Measurements from ENCODE around the gene HOMER3.
A peak's percentile ranks its signal among the peaks of the same experiment; 100 is the strongest.

HOMER3 gene

DNA sequence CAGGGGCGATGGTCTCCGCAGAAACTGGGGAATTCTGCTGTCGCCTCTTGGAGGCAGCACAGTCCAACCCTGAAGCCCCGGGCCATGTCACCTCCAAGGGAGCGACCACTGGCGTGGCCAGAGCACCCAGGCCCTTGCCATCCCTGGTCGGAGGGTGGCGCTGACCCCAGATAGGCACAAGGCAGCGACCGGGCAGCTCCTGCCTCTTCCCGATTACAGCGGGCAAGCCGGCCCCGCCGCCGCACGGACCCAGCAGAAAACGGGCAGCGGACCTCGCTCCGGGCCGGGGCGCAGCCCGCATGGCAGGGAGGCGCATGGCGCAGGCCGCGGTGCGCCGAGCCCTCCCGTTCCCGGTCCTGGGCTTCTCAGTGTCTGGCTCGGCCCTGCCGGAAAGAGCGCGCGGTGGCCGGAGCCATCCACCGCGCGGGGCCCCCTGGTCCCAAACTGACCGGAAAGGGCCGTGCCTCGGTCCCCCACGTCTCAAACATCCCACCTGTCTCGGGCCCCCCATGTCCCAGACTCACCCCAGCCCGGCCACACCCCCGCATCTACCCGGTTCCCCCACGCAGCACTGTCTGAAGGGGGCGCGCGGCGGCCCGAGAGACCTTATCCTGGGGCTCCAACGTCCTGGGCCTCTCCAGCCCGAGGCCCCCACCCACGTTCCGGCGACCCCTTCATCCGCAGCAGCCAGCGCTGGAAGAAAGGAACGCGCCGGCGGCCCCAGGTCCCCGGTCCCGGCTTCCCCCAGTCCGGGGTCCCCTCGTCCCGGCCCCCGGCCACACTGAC is 45.8 kb downstream of the HOMER3 start:
- Histone ChIP-seq H3K4me1 (ENCODE audit: control insufficient read depth, insufficient read depth, low read length) (peaks cover 2% of the 10 kb centered on the region), H3K27me3 (ENCODE audit: control insufficient read depth, insufficient read depth, low read length) (no peaks in the 10 kb centered on the region), H3K27ac (ENCODE audit: low read length) (no peak overlapping the region), H3K9me3 (ENCODE audit: control insufficient read depth, insufficient read depth, low read length) (no peaks in the 10 kb centered on the region), H3K4me3 (ENCODE audit: low read length) (peak overlapping the region; percentile 64), H3K36me3 (ENCODE audit: control insufficient read depth, insufficient read depth, low read length) (no peaks in the 10 kb centered on the region)
- DNase-seq (ENCODE audit: low read depth, low spot score) = no peak
- no CpG with 5 or more reads among the region's 72 CpGs for WGBS (ENCODE audit: insufficient coverage, insufficient read length)

DNA sequence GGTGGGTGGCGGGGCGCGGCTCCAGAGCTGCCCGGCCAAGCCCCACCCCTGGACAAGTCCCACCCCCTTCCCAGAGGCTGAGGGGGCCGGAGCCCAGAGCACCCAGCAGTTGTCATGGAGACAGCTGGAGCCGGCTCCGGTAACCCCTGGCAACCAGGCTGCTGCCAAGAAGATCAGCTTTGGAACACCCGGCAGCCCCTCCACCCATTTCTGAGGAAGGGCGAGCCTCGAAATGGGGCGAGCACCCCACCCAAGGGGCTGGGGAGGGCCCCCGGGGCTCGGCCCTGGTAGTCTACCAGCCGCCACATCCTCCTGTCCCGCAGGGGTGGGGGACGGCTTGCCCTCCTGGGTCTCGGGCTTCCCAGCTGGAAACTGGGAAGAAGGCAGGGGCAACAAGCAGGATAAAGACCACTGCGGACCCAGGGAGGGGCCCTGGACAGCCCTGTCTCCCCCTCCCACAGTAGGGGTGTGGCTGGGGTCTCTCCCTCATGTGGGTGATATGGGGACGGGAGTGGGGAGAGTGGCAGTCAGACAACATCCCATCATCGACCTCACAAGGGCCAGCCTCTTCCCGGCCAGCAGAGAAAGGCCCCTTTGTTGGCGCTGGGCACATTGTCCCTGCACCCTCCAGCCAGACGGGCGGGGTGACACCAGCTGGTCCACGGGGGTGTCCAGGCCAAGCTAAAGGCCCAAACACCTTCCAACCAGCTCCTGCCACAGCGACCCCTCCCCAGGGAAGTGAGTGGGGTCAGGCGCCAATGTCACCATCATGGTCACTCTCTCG is 46.6 kb downstream of the HOMER3 start:
- Histone ChIP-seq H3K4me3 (ENCODE audit: low read length) (peak overlapping the region; percentile 64; the same call in 1 of the 2 replicates), H3K9me3 (ENCODE audit: control insufficient read depth, insufficient read depth, low read length) (no peaks in the 10 kb centered on the region), H3K27ac (ENCODE audit: low read length) (no peak overlapping the region), H3K4me1 (ENCODE audit: control insufficient read depth, insufficient read depth, low read length) (peaks cover 2% of the 10 kb centered on the region), H3K36me3 (ENCODE audit: control insufficient read depth, insufficient read depth, low read length) (no peaks in the 10 kb centered on the region), H3K27me3 (ENCODE audit: control insufficient read depth, insufficient read depth, low read length) (no peaks in the 10 kb centered on the region)
- WGBS (ENCODE audit: insufficient coverage, insufficient read length) = no CpG with 5 or more reads among the region's 28 CpGs
- no peak for DNase-seq (ENCODE audit: low read depth, low spot score)

DNA sequence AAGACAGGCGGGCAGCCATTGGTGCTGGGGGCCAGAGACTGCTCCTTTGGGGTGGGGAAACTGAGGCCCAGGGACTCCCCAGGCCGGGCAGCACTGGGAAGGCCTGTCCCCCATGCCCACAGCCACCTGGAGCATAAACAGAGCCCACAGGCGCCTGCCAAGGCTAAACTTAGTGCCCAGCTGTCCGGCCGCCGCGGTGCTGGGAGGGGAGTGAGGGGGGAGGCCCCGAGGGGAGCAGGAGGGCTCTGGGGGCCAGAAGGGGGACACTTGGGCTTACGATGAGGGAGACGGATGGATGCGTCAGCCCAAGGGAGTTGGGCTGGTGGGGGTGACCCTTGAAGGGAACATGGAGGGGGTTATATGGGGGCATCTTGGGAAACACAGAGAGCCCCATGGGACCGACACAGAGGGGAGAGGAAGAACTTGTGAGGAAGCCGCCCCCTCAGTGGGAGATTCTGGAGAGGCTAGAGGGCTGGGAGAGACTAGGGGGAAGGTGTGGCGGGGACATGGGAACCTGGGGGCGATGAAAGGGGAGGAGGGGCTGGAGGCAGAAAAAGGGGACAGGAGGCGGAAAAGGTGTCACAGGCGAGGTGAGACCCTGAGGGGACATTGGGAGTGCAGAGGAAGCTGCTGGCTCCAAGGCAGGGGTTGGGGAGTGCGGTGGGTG is 47.3 kb downstream of the HOMER3 start:
- WGBS (ENCODE audit: insufficient coverage, insufficient read length) = no CpG with 5 or more reads among the region's 18 CpGs
- H3K4me1 ChIP-seq (ENCODE audit: control insufficient read depth, insufficient read depth, low read length) = peaks cover 2% of the 10 kb centered on the region

DNA sequence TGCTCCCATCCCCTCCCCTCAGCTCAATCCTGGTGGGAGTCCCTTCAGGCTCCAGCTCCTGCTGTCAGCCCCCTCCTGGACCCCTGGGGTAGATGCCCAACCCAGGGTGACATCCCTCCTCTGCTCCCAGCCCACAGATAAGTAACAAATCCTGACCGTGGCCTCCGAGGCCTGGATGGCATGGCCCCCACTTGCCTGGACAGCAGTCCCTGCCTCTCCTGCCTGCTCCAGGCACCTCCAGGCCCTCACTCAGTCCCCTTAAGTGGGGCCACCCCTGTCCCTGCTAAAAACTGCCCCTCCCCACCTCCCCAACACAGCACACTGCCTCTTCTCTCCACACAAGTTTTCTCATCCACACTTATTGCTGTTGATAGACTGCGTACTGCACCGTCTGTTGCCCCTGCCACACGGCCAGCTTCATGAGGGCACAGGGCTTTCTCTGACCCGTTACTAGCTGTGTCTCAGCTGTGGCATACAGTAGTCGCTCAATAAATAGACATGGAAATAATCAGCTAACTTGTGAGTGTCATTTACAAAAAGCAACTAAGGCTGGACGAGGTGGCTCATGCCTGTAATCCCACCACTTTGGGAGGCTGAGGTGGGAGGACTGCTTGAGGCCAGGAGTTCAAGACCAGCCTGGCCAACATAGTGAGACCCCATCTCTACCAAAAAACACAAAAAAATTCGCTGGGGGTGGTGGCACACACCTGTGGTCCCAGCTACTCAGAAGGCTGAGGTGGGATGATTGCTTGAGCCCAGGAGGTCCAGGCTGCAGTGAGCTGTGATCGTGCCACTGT is 50.9 kb downstream of the HOMER3 start:
- Histone ChIP-seq H3K9me3 (ENCODE audit: control insufficient read depth, insufficient read depth, low read length) (no peaks in the 10 kb centered on the region), H3K27me3 (ENCODE audit: control insufficient read depth, insufficient read depth, low read length) (no peaks in the 10 kb centered on the region), H3K36me3 (ENCODE audit: control insufficient read depth, insufficient read depth, low read length) (0 out of 2 replicates have a peak, but pooled peaks cover 3% of the 10 kb centered on the region), H3K27ac (ENCODE audit: low read length) (no peak overlapping the region), H3K4me3 (ENCODE audit: low read length) (no peak overlapping the region), H3K4me1 (ENCODE audit: control insufficient read depth, insufficient read depth, low read length) (peaks cover 2% of the 10 kb centered on the region)
- WGBS (ENCODE audit: insufficient coverage, insufficient read length) = no CpG with 5 or more reads among the region's 10 CpGs
- no peak for DNase-seq (ENCODE audit: low read depth, low spot score)

More for the DNA sequence above, 47.3 kb downstream of the HOMER3 start:
- no peaks in the 10 kb centered on the region for H3K36me3 ChIP-seq (ENCODE audit: control insufficient read depth, insufficient read depth, low read length)
- H3K27ac ChIP-seq (ENCODE audit: low read length) = no peak overlapping the region
- H3K9me3 ChIP-seq (ENCODE audit: control insufficient read depth, insufficient read depth, low read length) = no peaks in the 10 kb centered on the region
- H3K27me3 ChIP-seq (ENCODE audit: control insufficient read depth, insufficient read depth, low read length) = no peaks in the 10 kb centered on the region
- no peak for DNase-seq (ENCODE audit: low read depth, low spot score)
- H3K4me3 ChIP-seq (ENCODE audit: low read length) = no peak overlapping the region

DNA sequence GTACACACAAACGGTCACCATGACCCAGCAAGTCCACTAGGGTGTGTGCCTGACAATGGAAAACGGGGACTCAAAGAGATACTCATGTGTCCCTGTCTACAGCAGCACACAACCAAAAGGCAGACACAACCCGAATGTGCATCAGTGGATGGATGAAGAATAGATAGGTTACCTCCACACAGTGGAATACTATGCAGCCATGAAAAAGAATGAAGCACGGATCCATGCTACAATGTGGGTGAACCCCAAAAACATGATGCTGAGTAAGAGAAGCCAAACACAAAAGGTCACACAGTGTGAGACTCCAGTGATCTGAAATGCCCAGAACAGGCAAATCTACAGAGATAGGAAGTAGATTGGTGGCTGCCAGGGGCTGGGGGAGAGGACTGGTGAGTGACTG is 54.0 kb downstream of the HOMER3 start:
- H3K36me3 ChIP-seq (ENCODE audit: control insufficient read depth, insufficient read depth, low read length) = 0 out of 2 replicates have a peak, but pooled peaks cover 3% of the 10 kb centered on the region
- no peaks in the 10 kb centered on the region for H3K4me1 ChIP-seq (ENCODE audit: control insufficient read depth, insufficient read depth, low read length)
- no peak overlapping the region for H3K27ac ChIP-seq (ENCODE audit: low read length)
- no CpG with 5 or more reads among the region's 4 CpGs for WGBS (ENCODE audit: insufficient coverage, insufficient read length)
- DNase-seq (ENCODE audit: low read depth, low spot score) = no peak
- no peak overlapping the region for H3K4me3 ChIP-seq (ENCODE audit: low read length)
- no peaks in the 10 kb centered on the region for H3K27me3 ChIP-seq (ENCODE audit: control insufficient read depth, insufficient read depth, low read length)
- H3K9me3 ChIP-seq (ENCODE audit: control insufficient read depth, insufficient read depth, low read length) = no peaks in the 10 kb centered on the region

DNA sequence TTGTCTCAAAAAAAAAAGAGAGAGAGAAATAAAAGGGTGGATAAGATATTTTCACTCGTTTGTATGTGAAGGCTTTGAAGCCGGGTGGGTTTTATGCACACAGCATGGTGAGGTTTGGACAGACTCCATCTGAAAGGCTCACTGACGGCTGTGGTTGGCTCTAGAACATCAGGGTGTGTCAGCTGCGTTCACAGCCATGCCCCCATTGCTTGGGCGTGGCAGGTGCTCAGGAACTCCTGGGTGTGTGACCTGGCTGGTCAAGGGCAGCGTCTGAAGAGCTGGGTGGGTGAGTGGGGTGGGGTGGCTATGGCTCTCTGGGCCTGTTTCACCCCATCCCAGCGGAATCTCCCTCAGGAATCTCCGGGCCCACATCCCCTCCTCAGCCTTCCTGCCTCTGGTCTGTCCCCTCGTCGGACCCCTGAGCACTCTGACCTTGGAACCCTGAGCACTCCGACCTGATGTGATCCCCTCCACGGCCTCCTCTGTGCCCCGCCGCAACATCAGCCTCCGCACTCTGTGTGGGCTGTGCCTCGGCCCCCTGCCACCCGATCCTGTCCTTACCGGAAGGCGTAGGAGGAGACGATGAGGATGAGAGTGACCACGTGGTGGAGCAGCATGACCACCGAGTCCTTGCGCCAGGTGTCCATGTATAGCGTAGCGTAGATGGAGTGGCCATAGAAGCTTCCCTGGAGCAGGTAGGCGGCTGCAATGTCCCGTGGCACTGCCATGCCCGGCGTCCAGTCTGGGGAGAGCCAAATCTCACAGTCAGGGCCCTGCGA is 57.3 kb downstream of the HOMER3 start:
- no peak for DNase-seq (ENCODE audit: low read depth, low spot score)
- no peaks in the 10 kb centered on the region for H3K9me3 ChIP-seq (ENCODE audit: control insufficient read depth, insufficient read depth, low read length)
- no CpG with 5 or more reads among the region's 30 CpGs for WGBS (ENCODE audit: insufficient coverage, insufficient read length)
- H3K36me3 ChIP-seq (ENCODE audit: control insufficient read depth, insufficient read depth, low read length) = peaks cover 6% of the 10 kb centered on the region
- H3K27ac ChIP-seq (ENCODE audit: low read length) = no peak overlapping the region
- H3K27me3 ChIP-seq (ENCODE audit: control insufficient read depth, insufficient read depth, low read length) = no peaks in the 10 kb centered on the region
- H3K4me1 ChIP-seq (ENCODE audit: control insufficient read depth, insufficient read depth, low read length) = no peaks in the 10 kb centered on the region
- H3K4me3 ChIP-seq (ENCODE audit: low read length) = no peak overlapping the region

DNA sequence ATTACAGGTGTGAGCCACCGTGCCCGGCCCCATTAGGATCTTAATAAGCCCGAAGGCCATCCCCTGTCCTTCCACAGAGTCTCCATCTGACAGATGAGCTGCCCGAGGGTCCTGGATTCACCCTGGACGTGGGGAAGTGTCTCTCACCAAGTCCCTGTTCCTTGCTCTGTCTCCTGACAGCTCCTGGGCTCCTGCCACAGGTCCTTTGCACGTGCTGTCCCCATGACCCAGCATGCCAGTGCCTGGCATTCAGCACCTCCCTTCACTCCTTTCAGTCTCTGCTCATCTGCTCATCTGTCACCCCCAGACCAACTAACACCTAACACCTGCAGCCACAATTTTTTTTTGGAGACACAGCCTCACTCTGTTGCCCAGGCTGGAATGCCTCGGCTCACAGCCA is 59.5 kb downstream of the HOMER3 start:
- no CpG with 5 or more reads among the region's 7 CpGs for WGBS (ENCODE audit: insufficient coverage, insufficient read length)
- Histone ChIP-seq H3K36me3 (ENCODE audit: control insufficient read depth, insufficient read depth, low read length) (peaks cover 5% of the 10 kb centered on the region), H3K4me1 (ENCODE audit: control insufficient read depth, insufficient read depth, low read length) (no peaks in the 10 kb centered on the region), H3K27me3 (ENCODE audit: control insufficient read depth, insufficient read depth, low read length) (no peaks in the 10 kb centered on the region), H3K4me3 (ENCODE audit: low read length) (no peak overlapping the region), H3K9me3 (ENCODE audit: control insufficient read depth, insufficient read depth, low read length) (no peaks in the 10 kb centered on the region), H3K27ac (ENCODE audit: low read length) (no peak overlapping the region)
- DNase-seq (ENCODE audit: low read depth, low spot score) = no peak

DNA sequence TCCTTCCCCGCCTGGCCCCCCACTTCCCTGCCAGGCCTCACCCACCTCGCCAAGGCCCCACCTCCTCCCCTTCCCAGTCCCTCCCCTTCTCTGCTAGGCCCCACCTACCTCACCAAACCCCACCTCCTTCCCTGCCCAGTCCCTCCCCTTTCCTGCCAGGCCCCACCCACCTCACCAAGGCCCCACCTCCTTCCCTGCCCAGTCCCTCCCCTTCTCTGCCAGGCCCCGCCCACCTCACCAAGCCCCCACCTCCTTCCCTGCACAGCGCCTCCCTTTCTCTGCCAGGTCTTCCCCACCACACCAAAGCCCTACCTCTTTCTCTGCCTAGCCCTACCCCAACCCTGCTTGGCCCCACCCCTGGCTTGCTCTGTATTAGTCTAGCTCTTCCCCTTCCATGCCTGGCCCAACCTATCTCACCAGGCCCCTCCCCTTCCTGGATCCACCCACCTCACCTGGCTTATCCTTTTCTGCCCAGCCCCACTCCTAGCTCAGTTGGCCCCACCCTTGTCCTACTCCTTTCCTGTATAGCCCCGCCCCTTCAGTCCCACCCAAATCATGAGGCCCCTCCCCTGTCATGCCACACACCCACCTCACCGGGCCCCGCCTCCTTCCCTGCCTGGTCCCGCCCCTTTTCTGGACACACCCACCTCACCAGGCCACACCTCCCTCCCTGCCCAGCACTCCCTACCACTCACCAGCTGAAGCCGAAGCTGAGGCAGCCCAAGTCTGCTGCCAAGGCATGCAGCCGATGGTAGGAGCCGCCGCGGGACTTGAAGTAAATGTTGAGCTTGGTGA is 61.2 kb downstream of the HOMER3 start:
- no peak overlapping the region for H3K27ac ChIP-seq (ENCODE audit: low read length)
- no CpG with 5 or more reads among the region's 13 CpGs for WGBS (ENCODE audit: insufficient coverage, insufficient read length)
- no peak for DNase-seq (ENCODE audit: low read depth, low spot score)

More for the DNA sequence above, 61.2 kb downstream of the HOMER3 start:
- no peaks in the 10 kb centered on the region for H3K9me3 ChIP-seq (ENCODE audit: control insufficient read depth, insufficient read depth, low read length)
- peaks cover 5% of the 10 kb centered on the region for H3K36me3 ChIP-seq (ENCODE audit: control insufficient read depth, insufficient read depth, low read length)
- no peaks in the 10 kb centered on the region for H3K27me3 ChIP-seq (ENCODE audit: control insufficient read depth, insufficient read depth, low read length)
- no peak overlapping the region for H3K4me3 ChIP-seq (ENCODE audit: low read length)
- H3K4me1 ChIP-seq (ENCODE audit: control insufficient read depth, insufficient read depth, low read length) = no peaks in the 10 kb centered on the region

All from iPS DF 6.9 (cell line).